ENCODE data around the gene C14orf180.

C14orf180 gene

DNA sequence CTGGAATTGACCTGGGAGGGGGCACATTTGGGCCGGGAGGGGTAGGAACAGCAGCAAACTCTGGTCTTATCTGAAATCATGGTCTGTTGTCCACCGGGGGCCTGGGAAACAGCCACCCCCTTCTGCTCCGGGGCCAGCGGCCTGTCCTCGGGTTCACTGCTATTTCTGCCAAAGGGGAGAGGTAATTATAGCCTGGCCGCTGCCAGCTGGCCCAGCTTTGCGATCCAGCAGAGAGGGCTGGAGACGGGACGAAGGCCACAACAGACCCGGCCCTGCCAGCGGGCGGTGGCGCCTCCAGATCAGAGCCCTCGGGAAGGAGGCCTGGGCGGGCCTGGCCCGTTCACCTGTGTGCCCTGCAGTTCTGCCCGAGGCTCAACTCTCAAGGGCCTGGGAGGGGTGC is at the start of gene C14orf180:
Gene C14orf180, plus strand, starts transcription at position 258 of the 400 bp plus-strand sequence. CDS start 6,667 bp downstream, outside the sequence.
- H3K4me3 ChIP-seq (ENCODE audit: low read length) = no peak within 1 kb of the TSS
- TF ChIP-seq ZNF274 (IDR thresholded peaks at IDR 0.05; ENCODE audit: low read depth, low read length) = no peak

DNA sequence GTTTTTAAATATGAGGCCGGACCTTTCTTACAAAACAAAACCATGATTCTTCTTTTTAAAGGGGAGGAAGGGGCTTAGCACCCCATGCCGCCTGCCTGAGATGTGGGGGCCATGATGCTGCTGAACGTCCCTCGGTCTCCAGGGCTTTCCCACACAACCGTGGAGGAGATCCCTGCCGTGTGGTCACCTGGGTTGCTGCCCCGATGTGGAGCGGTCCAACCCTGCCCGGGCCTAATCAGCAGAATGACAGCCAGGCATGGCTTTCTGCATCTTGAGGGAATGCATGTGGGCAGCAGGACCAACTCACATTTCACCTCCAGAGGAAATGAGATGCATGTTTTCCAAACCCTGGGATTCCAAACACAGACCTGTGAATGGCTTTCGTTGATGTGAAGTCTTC is 48.9 kb upstream of the C14orf180 start:
- no peak overlapping the region for H3K4me3 ChIP-seq (ENCODE audit: low read length)
- no peak for TF ChIP-seq ZNF274 (IDR thresholded peaks at IDR 0.05; ENCODE audit: low read depth, low read length)

- TF ChIP-seq ZNF274 (IDR thresholded peaks at IDR 0.05; ENCODE audit: low read depth, low read length) = no peak
- H3K4me3 ChIP-seq (ENCODE audit: low read length) = no peak overlapping the region
Measured at GRCh38 chr14:104531421-104532190, 48.0 kb upstream of the C14orf180 start.

DNA sequence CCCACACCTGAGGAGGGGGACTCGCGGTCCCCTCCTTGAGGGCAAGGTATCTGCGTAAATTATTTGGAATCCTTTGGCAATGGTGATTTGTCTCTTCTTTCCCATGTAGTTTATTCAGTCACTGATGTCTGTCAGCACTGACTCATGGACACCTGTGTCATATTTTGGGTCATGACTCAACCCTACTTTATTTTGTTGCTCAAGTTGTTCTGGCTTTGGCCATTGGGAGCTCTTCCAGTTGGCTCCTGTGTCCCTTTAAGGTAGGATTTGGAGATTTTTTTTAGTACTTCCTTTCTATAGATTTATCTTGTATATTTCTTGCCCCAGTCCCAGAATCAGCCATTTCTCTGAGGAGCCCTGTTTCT is 47.4 kb upstream of the C14orf180 start:
- TF ChIP-seq ZNF274 (IDR thresholded peaks at IDR 0.05; ENCODE audit: low read depth, low read length) = no peak
- H3K4me3 ChIP-seq (ENCODE audit: low read length) = no peak overlapping the region

DNA sequence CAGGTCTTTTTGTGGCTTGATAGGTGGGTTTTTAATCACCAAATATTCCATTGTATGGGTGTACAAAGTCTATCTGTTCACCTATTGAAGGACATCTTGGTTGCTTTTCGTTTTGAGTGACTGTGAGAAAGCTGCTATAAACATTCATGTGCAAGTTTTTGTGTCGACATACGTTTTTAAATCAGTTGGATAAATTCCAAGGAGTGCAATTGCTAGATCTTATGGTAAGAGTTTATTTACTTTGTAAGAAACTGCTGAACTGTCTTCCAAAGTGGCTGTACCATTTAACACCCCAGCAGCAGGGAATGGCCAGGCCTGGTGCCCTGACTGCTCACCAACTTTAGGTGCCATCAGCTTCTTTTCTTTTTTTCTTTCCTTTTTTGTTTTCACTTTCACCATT is 45.5 kb upstream of the C14orf180 start:
- no peak for TF ChIP-seq ZNF274 (IDR thresholded peaks at IDR 0.05; ENCODE audit: low read depth, low read length)
- no peak overlapping the region for H3K4me3 ChIP-seq (ENCODE audit: low read length)

- TF ChIP-seq ZNF274 (IDR thresholded peaks at IDR 0.05; ENCODE audit: low read depth, low read length) = no peak
- no peak overlapping the region for H3K4me3 ChIP-seq (ENCODE audit: low read length)
Measured at GRCh38 chr14:104536942-104537612, 42.5 kb upstream of the C14orf180 start.

GRCh38 chr14:104537613-104537988 is 42.0 kb upstream of the C14orf180 start:
- no peak overlapping the region for H3K4me3 ChIP-seq (ENCODE audit: low read length)
- no peak for TF ChIP-seq ZNF274 (IDR thresholded peaks at IDR 0.05; ENCODE audit: low read depth, low read length)

DNA sequence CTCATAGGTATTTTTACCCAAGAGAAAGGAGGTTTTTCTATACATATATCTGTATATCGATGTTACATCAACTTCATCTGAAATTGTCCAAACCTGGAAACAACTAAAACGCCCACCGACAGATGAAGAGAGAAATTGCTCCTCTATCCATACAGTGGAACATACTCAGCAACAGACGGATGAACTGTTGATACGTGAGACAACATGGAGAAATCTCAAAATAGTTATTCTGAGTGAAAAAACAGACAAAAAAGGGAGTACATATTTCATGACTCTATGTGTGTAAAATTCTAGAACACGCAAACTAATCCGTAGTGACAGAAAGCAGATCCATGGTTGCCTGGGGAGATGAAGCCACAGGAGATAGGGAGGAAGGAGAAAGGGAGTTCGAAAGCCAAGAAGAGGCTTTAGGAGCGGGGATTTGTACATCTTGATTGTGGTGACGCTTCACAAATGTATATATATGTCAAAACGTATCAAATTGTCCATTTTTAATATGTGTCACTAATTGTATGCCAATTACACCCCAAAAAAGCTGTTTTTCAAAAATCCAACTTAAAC is 37.6 kb upstream of the C14orf180 start:
- H3K4me3 ChIP-seq (ENCODE audit: low read length) = no peak overlapping the region
- TF ChIP-seq ZNF274 (IDR thresholded peaks at IDR 0.05; ENCODE audit: low read depth, low read length) = no peak

- no peak overlapping the region for H3K4me3 ChIP-seq (ENCODE audit: low read length)
- TF ChIP-seq ZNF274 (IDR thresholded peaks at IDR 0.05; ENCODE audit: low read depth, low read length) = no peak
Measured at GRCh38 chr14:104542871-104543830, 36.4 kb upstream of the C14orf180 start.

DNA sequence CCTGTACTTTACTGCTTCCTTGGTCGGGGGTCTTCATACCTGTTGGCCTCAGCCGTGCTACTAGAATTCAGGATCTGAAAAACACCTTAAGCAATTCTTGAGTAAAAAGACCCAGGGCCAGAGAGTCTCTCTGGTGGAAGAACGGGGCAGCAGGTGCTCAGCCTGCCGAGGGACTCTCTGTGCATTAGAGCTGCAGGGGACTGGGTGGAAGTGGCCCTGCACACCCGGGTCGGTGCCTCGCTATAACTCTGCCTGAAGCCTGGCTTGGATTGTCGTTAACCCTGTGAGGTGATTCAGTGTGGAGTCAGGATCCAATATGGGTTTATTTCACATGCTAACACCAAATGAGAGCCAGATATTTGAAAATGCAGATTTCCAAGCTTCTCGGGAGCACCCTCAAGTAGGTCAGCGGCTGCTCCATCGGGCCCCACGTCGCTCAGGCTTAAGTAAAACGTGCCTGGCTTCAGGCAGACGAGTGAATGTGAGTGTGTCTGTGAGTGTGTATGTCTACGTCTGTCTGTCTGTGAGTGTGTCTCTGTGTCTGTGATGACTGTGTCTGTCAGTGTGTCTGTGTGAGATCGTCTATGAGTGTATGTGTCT is 35.1 kb upstream of the C14orf180 start:
- TF ChIP-seq ZNF274 (IDR thresholded peaks at IDR 0.05; ENCODE audit: low read depth, low read length) = no peak
- H3K4me3 ChIP-seq (ENCODE audit: low read length) = no peak overlapping the region

GRCh38 chr14:104545151-104545941 is 34.2 kb upstream of the C14orf180 start:
- TF ChIP-seq ZNF274 (IDR thresholded peaks at IDR 0.05; ENCODE audit: low read depth, low read length) = no peak
- H3K4me3 ChIP-seq (ENCODE audit: low read length) = no peak overlapping the region

DNA sequence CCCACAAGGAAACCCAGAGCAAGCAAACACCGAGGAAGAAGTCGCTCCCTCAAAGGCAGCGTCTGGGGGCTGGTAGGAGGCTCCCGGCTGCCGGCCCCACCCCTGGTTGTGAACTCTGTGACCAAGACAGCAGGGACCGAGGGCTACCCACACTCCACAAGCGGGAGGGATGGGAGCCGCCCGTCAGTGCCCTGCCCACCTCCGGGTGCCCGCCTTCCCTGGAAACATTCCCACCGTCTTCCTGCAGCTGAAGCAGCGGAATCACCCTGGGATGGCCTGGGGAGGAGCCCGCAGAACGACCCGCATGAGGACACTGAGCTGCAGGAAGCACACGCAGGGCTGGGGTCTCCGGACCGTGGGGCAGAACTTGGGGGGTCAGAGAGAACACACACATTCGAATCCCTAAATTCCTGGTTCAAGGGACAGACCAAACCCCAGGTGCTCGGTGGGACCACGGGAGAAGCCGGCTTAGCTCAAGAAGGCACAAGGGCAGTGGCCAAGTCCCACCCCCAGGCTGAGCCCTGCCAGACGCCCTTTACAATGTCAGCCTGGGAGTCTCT is 33.5 kb upstream of the C14orf180 start:
- TF ChIP-seq ZNF274 (IDR thresholded peaks at IDR 0.05; ENCODE audit: low read depth, low read length) = no peak
- H3K4me3 ChIP-seq (ENCODE audit: low read length) = no peak overlapping the region

Data from GM08714 (cell line).